Measurements from ENCODE around the gene BMP2K.

BMP2K gene

GRCh38 chr4:78938474-78938867, 162.3 kb downstream of the BMP2K start:
- DNase-seq, result no peak

- DNase-seq, result peak; percentile 72
These were observed 162.9 kb downstream of the BMP2K start, which contains the start of gene PAQR3 for GRCh38 chr4:78938868-78939666. Gene PAQR3 (minus strand): TSS chr4:78939438. CDS start chr4:78939224, 214 bp downstream.

GRCh38 chr4:78939667-78940008, 163.5 kb downstream of the BMP2K start:
- no peak for DNase-seq

- no peak for DNase-seq
These were observed 164.6 kb downstream of the BMP2K start for GRCh38 chr4:78940752-78941151.

- no peak for DNase-seq
These were observed 168.2 kb downstream of the BMP2K start for GRCh38 chr4:78944381-78944780.

GRCh38 chr4:78945651-78946179, 169.6 kb downstream of the BMP2K start:
- DNase-seq, result no peak

GRCh38 chr4:78949735-78950134, 173.6 kb downstream of the BMP2K start:
- DNase-seq, result no peak

GRCh38 chr4:78951862-78952472, 175.8 kb downstream of the BMP2K start:
- DNase-seq, result no peak

- DNase-seq, result no peak
These were observed 177.1 kb downstream of the BMP2K start for GRCh38 chr4:78953231-78953630.

GRCh38 chr4:78953769-78954666, 177.9 kb downstream of the BMP2K start:
- no peak for DNase-seq

- DNase-seq, result no peak
These were observed 180.8 kb downstream of the BMP2K start for GRCh38 chr4:78956975-78957374.

GRCh38 chr4:78960926-78961325, 184.8 kb downstream of the BMP2K start:
- DNase-seq, result no peak

Data from activated gamma-delta T cell (primary cell).